Osteoblast (primary cell): ENCODE results near the gene GBX1. TPM values are rescaled to one million over a fixed set of nuclear protein-coding genes. Genes with fewer than 3 reads are reported as not detected.
A peak's percentile ranks its signal among the peaks of the same experiment; 100 is the strongest.

Experiments used
- DNase-seq: peaks from one replicate; pipeline ENCODE4 v3.0.0; 2011; ENCODE audit warnings: low spot score, mixed read lengths; ENCODE audit not compliant: insufficient read length; ENCODE audit errors: missing footprints
- H2AFZ ChIP-seq: 2 replicates; pipeline ENCODE4 v1.6.0; 2011; ENCODE audit warnings: mild to moderate bottlenecking, low read length
- H3K27ac ChIP-seq: 2 replicates; pipeline ENCODE4 v1.5.1; 2011; ENCODE audit warnings: mild to moderate bottlenecking, low read depth, low read length, moderate library complexity
- H3K27me3 ChIP-seq: 2 replicates; pipeline ENCODE4 v1.6.0; 2012; ENCODE audit warnings: mild to moderate bottlenecking, control low read depth, inconsistent platforms, low read length, moderate library complexity; ENCODE audit not compliant: insufficient read depth
- H3K36me3 ChIP-seq: 2 replicates; pipeline ENCODE4 v1.5.1; 2011; ENCODE audit warnings: mild to moderate bottlenecking, low read length, control low read depth, moderate library complexity; ENCODE audit not compliant: insufficient read depth
- H3K4me1 ChIP-seq: 2 replicates; pipeline ENCODE4 v1.5.1; 2011; ENCODE audit warnings: mild to moderate bottlenecking, low read length, control low read depth, moderate library complexity; ENCODE audit not compliant: insufficient read depth
- H3K4me2 ChIP-seq: 2 replicates; pipeline ENCODE4 v1.6.0; 2011; ENCODE audit warnings: mild to moderate bottlenecking, low read length; ENCODE audit not compliant: insufficient read depth
- H3K4me3 ChIP-seq: fragments of 200-600 bp; sonication (generic); 3 replicates; pipeline ENCODE4 v1.5.1; 2012; ENCODE audit warnings: mild to moderate bottlenecking, low read length, inconsistent platforms; ENCODE audit not compliant: insufficient read depth
- H3K79me2 ChIP-seq: 2 replicates; pipeline ENCODE4 v1.6.0; 2012; ENCODE audit warnings: mild to moderate bottlenecking, low read length, control low read depth, inconsistent platforms; ENCODE audit not compliant: insufficient read depth
- H3K9me3 ChIP-seq: 2 replicates; pipeline ENCODE4 v1.5.1; 2011; ENCODE audit warnings: low read depth, low read length, control low read depth
- H4K20me1 ChIP-seq: 2 replicates; pipeline ENCODE4 v1.6.0; 2012; ENCODE audit warnings: mild to moderate bottlenecking, low read length, control low read depth; ENCODE audit not compliant: insufficient read depth
- total RNA-seq: library from RNA; depleted of rRNA; stranded (reverse); fragments of >200 nt; gene quantifications from 2 replicates; pipeline ENCODE4 v1.2.3, GENCODE V29; 2012
- TF ChIP-seq, protein P1 (sequence below): IDR thresholded peaks from 2 replicates; pipeline ENCODE4 v1.5.1; 2011; ENCODE audit warnings: mild to moderate bottlenecking, low read depth, low read length, moderate library complexity; ENCODE audit errors: extremely low read depth

GBX1 gene
- total RNA-seq, 1 donor: not detected

- Histone ChIP-seq H3K36me3 (no peaks in the 10 kb centered on the region), H3K4me2 (no peak overlapping the region), H3K9me3 (no peaks in the 10 kb centered on the region), H3K27ac (no peak overlapping the region), H4K20me1 (no peaks in the 10 kb centered on the region), H3K4me1 (no peaks in the 10 kb centered on the region), H2AFZ (no peak overlapping the region), H3K4me3 (no peak overlapping the region), H3K27me3 (peaks cover 33% of the 10 kb centered on the region), H3K79me2 (no peaks in the 10 kb centered on the region)
- DNase-seq: peak; percentile 49
- TF ChIP-seq, protein P1, sequence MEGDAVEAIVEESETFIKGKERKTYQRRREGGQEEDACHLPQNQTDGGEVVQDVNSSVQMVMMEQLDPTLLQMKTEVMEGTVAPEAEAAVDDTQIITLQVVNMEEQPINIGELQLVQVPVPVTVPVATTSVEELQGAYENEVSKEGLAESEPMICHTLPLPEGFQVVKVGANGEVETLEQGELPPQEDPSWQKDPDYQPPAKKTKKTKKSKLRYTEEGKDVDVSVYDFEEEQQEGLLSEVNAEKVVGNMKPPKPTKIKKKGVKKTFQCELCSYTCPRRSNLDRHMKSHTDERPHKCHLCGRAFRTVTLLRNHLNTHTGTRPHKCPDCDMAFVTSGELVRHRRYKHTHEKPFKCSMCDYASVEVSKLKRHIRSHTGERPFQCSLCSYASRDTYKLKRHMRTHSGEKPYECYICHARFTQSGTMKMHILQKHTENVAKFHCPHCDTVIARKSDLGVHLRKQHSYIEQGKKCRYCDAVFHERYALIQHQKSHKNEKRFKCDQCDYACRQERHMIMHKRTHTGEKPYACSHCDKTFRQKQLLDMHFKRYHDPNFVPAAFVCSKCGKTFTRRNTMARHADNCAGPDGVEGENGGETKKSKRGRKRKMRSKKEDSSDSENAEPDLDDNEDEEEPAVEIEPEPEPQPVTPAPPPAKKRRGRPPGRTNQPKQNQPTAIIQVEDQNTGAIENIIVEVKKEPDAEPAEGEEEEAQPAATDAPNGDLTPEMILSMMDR: no peak
These were observed 25.9 kb upstream of the GBX1 start for GRCh38 chr7:151193203-151193978.

- DNase-seq: peak; percentile 67
- Histone ChIP-seq H3K9me3 (no peaks in the 10 kb centered on the region), H4K20me1 (no peaks in the 10 kb centered on the region), H3K27me3 (peaks cover 34% of the 10 kb centered on the region), H3K36me3 (no peaks in the 10 kb centered on the region), H3K4me2 (no peak overlapping the region), H3K27ac (no peak overlapping the region), H2AFZ (no peak overlapping the region), H3K79me2 (no peaks in the 10 kb centered on the region), H3K4me1 (no peaks in the 10 kb centered on the region), H3K4me3 (no peak overlapping the region)
- TF ChIP-seq, protein P1: no peak
These were observed 24.6 kb upstream of the GBX1 start for GRCh38 chr7:151192002-151192539.

GRCh38 chr7:151191544-151191943, 24.1 kb upstream of the GBX1 start:
- Histone ChIP-seq H3K9me3 (no peaks in the 10 kb centered on the region), H3K36me3 (no peaks in the 10 kb centered on the region), H3K27ac (no peak overlapping the region), H2AFZ (no peak overlapping the region), H3K27me3 (peaks cover 37% of the 10 kb centered on the region), H4K20me1 (no peaks in the 10 kb centered on the region), H3K4me2 (no peak overlapping the region), H3K4me1 (no peaks in the 10 kb centered on the region), H3K79me2 (no peaks in the 10 kb centered on the region), H3K4me3 (no peak overlapping the region)
- TF ChIP-seq, protein P1: no peak
- peak; percentile 42 for DNase-seq

DNA sequence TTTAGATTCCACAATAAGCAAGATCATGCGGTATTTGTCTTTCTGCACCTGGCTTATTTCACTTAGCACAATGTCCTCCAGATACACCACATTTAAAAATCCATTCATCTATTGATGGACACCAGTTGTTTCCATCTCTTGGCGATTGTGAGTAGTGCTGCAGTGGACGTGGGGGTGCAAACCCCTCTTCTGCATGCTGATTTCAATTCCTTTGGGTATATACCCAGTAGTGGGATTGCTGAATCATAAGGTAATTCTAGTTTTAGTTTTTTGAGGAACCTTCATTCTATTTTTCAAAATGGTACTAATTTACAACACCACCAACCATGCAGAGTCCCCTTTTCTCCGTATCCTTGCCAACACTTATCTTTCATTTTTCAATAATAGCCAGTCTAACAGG, 21.5 kb upstream of the GBX1 start:
- no peak overlapping the region for H2AFZ ChIP-seq
- no peak overlapping the region for H3K4me3 ChIP-seq
- H4K20me1 ChIP-seq: no peaks in the 10 kb centered on the region
- TF ChIP-seq, protein P1: no peak
- no peak overlapping the region for H3K4me2 ChIP-seq
- H3K9me3 ChIP-seq: no peaks in the 10 kb centered on the region
- peaks cover 32% of the 10 kb centered on the region for H3K27me3 ChIP-seq
- H3K36me3 ChIP-seq: no peaks in the 10 kb centered on the region
- no peaks in the 10 kb centered on the region for H3K4me1 ChIP-seq
- H3K27ac ChIP-seq: no peak overlapping the region
- no peak for DNase-seq
- H3K79me2 ChIP-seq: no peaks in the 10 kb centered on the region
